ENCODE results near the gene KRT9. TPM values are rescaled to one million over a fixed set of nuclear protein-coding genes. Genes with fewer than 3 reads are reported as not detected.
"Not testable (repeated sequence)": the region's sequence is repeated elsewhere in the genome, so short reads cannot be mapped to it uniquely, and the experiment has no call there.

The KRT9 gene, protein sequence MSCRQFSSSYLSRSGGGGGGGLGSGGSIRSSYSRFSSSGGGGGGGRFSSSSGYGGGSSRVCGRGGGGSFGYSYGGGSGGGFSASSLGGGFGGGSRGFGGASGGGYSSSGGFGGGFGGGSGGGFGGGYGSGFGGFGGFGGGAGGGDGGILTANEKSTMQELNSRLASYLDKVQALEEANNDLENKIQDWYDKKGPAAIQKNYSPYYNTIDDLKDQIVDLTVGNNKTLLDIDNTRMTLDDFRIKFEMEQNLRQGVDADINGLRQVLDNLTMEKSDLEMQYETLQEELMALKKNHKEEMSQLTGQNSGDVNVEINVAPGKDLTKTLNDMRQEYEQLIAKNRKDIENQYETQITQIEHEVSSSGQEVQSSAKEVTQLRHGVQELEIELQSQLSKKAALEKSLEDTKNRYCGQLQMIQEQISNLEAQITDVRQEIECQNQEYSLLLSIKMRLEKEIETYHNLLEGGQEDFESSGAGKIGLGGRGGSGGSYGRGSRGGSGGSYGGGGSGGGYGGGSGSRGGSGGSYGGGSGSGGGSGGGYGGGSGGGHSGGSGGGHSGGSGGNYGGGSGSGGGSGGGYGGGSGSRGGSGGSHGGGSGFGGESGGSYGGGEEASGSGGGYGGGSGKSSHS
- total RNA-seq, result 0.26 and 0.51 TPM in 2 replicates

DNA sequence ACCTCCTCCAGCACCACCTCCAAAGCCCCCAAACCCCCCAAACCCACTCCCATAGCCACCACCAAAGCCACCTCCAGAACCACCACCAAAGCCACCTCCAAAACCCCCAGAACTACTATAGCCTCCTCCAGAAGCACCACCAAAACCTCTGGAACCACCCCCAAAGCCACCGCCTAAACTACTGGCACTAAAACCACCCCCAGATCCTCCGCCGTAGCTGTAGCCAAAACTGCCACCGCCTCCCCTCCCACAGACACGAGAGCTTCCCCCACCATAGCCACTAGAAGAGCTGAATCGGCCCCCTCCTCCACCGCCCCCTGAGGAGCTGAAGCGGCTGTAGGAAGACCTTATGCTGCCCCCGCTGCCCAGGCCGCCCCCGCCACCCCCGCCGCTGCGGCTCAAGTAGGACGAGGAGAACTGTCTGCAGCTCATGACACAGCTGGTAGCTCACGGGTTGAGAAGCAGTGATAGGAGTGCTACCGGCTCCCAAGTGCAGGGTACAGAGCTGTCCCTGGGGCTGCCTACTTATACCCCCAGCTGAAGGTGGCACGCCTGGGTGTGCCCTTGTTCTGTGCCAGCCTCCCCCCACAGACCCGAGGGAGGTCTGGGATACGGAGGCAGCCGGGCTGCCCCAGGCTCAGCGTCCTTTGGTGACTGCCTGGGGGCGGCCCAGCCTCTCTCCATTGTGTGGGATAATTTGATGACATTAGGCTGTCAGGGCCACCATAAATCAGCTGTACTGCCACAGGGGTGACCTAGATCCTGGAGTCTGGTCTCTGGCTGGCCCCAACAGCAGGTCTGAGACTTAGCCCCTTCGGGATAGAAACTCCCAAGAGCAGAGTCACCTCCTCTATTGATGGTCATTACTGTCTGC, at the start of gene KRT9:
Gene KRT9 (minus strand): TSS at position 499 of the 874 bp plus-strand sequence. CDS start 67 bp downstream, at position 432.
- no peak for DNase-seq (ENCODE audit: low read depth)

DNA sequence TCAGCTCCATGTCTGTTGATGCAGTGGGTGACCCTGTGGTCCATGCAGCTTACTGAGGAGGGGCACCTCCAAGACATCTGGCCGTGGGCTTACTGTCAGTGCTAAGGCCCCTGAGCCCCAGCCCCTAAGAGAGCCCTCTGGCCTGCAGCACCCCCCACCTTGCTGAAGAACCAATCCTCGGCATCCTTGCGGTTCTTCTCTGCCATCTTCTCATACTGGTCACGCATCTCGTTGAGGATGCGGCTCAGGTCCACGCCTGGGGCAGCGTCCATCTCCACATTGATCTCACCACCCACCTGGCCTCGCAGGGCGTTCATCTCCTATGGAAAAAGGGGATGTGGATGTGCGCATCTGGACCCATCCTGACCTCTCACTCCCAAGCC, 49.6 kb upstream of the KRT9 start:
- H3K36me3 ChIP-seq (ENCODE audit: control insufficient read depth, insufficient read depth, low read length), result peaks cover 18% of the 10 kb centered on the region
- not testable (repeated sequence) for DNase-seq (ENCODE audit: low read depth); H3K27me3 ChIP-seq (ENCODE audit: control insufficient read depth, insufficient read depth, low read length); H3K4me3 ChIP-seq (ENCODE audit: low read depth, low read length)
- FAIRE-seq, result peak; percentile 32

More for the DNA sequence above, at the start of gene KRT9:
- H3K27me3 ChIP-seq (ENCODE audit: control insufficient read depth, insufficient read depth, low read length), result peaks cover 7% of the 10 kb centered on the region
- H3K36me3 ChIP-seq (ENCODE audit: control insufficient read depth, insufficient read depth, low read length), result no peaks in the 10 kb centered on the region
- FAIRE-seq, result no peak
- TF ChIP-seq, protein P1, sequence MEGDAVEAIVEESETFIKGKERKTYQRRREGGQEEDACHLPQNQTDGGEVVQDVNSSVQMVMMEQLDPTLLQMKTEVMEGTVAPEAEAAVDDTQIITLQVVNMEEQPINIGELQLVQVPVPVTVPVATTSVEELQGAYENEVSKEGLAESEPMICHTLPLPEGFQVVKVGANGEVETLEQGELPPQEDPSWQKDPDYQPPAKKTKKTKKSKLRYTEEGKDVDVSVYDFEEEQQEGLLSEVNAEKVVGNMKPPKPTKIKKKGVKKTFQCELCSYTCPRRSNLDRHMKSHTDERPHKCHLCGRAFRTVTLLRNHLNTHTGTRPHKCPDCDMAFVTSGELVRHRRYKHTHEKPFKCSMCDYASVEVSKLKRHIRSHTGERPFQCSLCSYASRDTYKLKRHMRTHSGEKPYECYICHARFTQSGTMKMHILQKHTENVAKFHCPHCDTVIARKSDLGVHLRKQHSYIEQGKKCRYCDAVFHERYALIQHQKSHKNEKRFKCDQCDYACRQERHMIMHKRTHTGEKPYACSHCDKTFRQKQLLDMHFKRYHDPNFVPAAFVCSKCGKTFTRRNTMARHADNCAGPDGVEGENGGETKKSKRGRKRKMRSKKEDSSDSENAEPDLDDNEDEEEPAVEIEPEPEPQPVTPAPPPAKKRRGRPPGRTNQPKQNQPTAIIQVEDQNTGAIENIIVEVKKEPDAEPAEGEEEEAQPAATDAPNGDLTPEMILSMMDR (IDR thresholded peaks at IDR 0.05; ENCODE audit: insufficient read depth, low read length, severe bottlenecking), result no peak
- H3K4me3 ChIP-seq (ENCODE audit: low read depth, low read length), result no peak within 1 kb of the TSS

DNA sequence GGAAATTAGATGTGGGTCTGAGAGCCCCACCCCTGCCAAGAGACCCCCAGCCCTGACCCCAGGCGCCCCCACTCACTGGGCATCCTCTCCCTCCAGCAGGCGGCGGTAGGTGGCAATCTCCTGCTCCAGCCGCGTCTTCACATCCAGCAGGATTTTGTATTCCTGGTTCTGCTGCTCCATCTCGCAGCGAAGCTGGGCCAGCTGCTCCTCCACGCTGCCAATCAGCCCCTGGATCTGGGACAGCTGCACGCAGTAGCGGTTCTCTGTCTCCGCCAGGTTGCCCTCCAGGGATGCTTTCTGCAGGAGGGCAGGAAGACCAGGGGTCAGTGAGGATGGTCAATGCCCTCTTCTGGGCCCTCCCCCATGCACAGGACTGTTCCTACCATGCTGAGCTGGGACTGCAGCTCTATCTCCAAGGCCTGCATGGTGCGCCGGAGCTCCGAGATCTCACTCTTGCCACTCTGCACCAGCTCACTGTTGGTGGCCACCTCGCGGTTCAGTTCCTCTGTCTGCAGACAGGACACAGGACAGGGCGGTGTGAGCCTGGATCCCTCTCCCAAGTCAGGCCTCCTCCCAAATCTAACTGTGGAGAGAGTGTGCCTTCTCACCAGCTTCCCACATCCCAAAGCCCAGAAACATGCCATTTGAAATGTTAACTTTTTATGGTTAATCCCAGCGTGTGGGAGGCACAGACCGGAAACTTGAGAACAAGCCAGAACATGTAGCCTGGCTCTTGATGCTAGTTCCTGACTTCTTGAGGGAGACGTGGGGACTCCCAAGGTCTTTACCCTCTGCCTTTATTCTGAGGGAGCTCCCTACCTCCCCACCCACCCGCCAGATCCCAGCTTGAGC, 49.0 kb upstream of the KRT9 start:
- H3K4me3 ChIP-seq (ENCODE audit: low read depth, low read length), result no peak overlapping the region
- TF ChIP-seq, protein P1 (IDR thresholded peaks at IDR 0.05; ENCODE audit: insufficient read depth, low read length, severe bottlenecking), result peak; percentile 34
- no peaks in the 10 kb centered on the region for H3K27me3 ChIP-seq (ENCODE audit: control insufficient read depth, insufficient read depth, low read length)
- peaks cover 18% of the 10 kb centered on the region for H3K36me3 ChIP-seq (ENCODE audit: control insufficient read depth, insufficient read depth, low read length)
- DNase-seq (ENCODE audit: low read depth) (peak; percentile 91), FAIRE-seq (no peak)

DNA sequence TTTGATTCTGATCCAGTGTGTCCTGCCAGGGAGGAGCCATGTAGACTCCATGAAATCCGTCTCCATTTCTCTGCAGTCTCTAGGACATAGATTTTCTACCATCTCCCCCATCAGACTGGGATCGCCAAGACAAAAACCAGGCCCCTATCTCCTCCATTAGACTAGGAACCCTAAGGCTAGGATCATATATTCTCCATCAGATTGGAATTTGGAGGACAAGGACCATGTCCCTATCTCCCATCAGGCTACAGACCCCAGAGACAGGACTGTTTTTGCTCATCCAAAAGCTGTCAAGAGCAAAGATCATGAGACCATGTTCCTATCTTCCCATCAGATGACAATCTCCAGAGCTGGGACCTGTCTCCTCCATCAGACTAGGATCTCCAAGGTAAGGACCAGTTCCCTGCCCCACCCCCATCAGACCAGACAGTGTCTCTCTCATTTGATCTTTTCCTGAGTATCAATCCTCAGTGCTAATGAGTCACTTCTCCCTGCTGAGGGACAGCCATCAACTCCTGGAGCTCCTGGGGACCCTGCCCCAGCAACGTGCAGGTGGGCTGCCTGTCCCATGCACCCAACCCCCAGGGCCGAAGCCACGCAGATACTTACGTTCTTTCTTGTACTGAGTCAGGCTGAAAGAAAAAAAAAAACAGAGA, 48.2 kb upstream of the KRT9 start:
- H3K36me3 ChIP-seq (ENCODE audit: control insufficient read depth, insufficient read depth, low read length), result peaks cover 18% of the 10 kb centered on the region
- H3K4me3 ChIP-seq (ENCODE audit: low read depth, low read length); H3K27me3 ChIP-seq (ENCODE audit: control insufficient read depth, insufficient read depth, low read length): not testable (repeated sequence)
- peak; percentile 58 for FAIRE-seq
- peak; percentile 89 for DNase-seq (ENCODE audit: low read depth)

DNA sequence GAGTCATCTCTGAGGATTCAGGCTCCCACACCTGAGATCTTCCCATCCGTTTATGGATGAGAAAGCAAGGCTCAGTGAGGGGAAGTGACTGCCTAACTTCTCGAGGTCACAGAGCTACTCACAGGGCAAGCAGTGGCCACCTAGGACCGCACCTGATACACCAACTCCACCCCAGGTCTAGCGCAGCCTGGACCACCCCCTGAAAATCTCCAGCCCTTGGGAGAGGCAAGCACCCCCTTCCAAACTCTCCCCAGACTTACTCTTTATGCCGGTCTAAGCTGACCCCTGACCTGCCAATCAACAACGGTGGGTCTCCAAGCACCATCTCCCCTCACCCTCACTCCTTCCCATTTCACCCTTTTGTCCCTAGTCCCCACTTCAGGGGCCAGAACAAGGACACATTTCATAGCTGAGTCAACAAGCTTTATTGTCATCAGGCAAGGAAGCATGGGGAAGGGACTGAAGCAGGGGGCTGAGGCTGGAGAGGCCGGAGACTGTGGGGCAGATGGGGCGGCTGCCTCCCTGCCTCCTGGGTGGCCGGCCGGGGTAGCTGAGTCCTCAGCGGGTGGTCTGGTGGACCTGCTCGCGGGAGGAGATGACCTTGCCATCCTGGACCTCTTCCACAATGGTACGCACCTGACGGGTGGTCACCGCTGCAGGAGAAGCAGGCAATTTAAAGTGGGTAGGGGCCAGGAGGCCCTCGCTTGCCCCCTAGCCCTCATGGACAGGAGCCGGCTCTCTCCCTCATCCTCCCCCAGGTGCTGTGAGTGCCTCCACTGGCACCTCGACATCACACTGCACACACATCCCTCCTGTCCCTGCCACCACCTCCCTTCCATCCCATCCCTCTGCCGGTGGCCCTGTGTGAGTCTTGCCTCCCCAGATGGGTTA, 47.4 kb upstream of the KRT9 start:
- Histone ChIP-seq H3K27me3 (ENCODE audit: control insufficient read depth, insufficient read depth, low read length) (no peaks in the 10 kb centered on the region), H3K4me3 (ENCODE audit: low read depth, low read length) (no peak overlapping the region), H3K36me3 (ENCODE audit: control insufficient read depth, insufficient read depth, low read length) (peaks cover 17% of the 10 kb centered on the region)
- FAIRE-seq, result peak; percentile 97
- peak; percentile 95 for DNase-seq (ENCODE audit: low read depth)
- TF ChIP-seq, protein P1 (IDR thresholded peaks at IDR 0.05; ENCODE audit: insufficient read depth, low read length, severe bottlenecking), result no peak
